Loucy (cell line): ENCODE results near the gene UNKL.

Experiments used
- EZH2phosphoT487 ChIP-seq: fragments of 200-600 bp; IDR thresholded peaks from 2 replicates; pipeline ENCODE4 v1.6.1; 2018; ENCODE audit warnings: antibody characterized with exemption, mild to moderate bottlenecking, moderate library complexity, borderline replicate concordance
- TF ChIP-seq, protein P1 (sequence below): fragments of 200-600 bp; sonication (generic); conservative IDR thresholded peaks from 2 replicates; pipeline ENCODE4 v1.5.1; 2014; ENCODE audit warnings: mild to moderate bottlenecking, antibody characterized with exemption, low read length

DNA sequence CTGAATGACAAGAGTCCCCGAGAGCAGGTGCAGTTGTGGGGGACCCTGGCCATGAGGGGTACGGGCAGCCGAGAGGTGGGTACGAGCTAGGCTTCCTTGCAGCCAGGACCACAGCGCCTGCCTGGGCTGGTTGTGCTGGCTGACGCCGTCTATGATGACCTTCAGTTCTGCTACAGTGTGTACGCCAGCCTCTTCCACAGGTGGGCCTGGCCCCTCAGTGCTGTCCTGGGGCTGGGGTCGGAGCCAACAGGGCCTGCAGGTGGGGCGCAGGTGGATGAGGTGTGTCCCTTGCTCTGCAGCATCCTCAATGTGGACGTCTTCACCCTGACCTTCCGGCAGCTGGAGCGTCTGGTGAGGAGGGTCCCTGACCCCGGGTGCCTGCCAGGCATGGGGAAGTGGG is 70.0 kb downstream of the UNKL start:
- TF ChIP-seq, protein P1, sequence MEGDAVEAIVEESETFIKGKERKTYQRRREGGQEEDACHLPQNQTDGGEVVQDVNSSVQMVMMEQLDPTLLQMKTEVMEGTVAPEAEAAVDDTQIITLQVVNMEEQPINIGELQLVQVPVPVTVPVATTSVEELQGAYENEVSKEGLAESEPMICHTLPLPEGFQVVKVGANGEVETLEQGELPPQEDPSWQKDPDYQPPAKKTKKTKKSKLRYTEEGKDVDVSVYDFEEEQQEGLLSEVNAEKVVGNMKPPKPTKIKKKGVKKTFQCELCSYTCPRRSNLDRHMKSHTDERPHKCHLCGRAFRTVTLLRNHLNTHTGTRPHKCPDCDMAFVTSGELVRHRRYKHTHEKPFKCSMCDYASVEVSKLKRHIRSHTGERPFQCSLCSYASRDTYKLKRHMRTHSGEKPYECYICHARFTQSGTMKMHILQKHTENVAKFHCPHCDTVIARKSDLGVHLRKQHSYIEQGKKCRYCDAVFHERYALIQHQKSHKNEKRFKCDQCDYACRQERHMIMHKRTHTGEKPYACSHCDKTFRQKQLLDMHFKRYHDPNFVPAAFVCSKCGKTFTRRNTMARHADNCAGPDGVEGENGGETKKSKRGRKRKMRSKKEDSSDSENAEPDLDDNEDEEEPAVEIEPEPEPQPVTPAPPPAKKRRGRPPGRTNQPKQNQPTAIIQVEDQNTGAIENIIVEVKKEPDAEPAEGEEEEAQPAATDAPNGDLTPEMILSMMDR, result no peak
- no peak for TF ChIP-seq EZH2phosphoT487
